Measurements from ENCODE around the gene NPAS1. TPM values are rescaled to one million over a fixed set of nuclear protein-coding genes. Genes with fewer than 3 reads are reported as not detected.

NPAS1 gene
- total and polyA plus RNA-seq, 2 of the 13 experiments (the other 11 are each of a cell fraction or from before 2014, with no cell fraction given) = 0.35 to 2.9 TPM

GRCh38 chr19:47037766-47038165, 18.1 kb downstream of the NPAS1 start:
- BruUV-seq (replicated peaks) = no TSS peak
- H3K79me2 ChIP-seq (ENCODE audit: insufficient read depth, low read length) = no peaks in the 10 kb centered on the region
- H3K4me2 ChIP-seq (ENCODE audit: low read depth, low read length) = no peak overlapping the region
- H3K4me3 ChIP-seq (replicated peaks in 1 of 3; ENCODE audit: insufficient read depth in 1 of 3, low read depth in 2 of 3, low read length in 3 of 3) = no peak overlapping the region
- H4K20me1 ChIP-seq (ENCODE audit: insufficient read depth, low read length) = no peaks in the 10 kb centered on the region
- no peaks in the 10 kb centered on the region for H3K27me3 ChIP-seq (ENCODE audit: control insufficient read depth in 1 of 2, insufficient read depth in 2 of 2, low read length in 2 of 2)
- ATAC-seq (no peak), DNase-seq (ENCODE audit: low spot score) (no peak), FAIRE-seq (no peak)
- no peak for TF ChIP-seq ZNF276 (CRISPR knock-in tag; IDR thresholded peaks at IDR 0.05; ENCODE audit: low read depth)
- no peak for TF ChIP-seq KLF15 (CRISPR knock-in tag; IDR thresholded peaks at IDR 0.05; ENCODE audit: borderline replicate concordance)
- TF ChIP-seq ZNF768 (CRISPR knock-in tag; IDR thresholded peaks at IDR 0.05) = no peak
- TF ChIP-seq ZBTB21 (CRISPR knock-in tag; IDR thresholded peaks at IDR 0.05) = no peak
- no peak for TF ChIP-seq ZNF746 (CRISPR knock-in tag; IDR thresholded peaks at IDR 0.05)
- no peak for TF ChIP-seq ZNF547 (CRISPR knock-in tag; IDR thresholded peaks at IDR 0.05)
- no peak for TF ChIP-seq POLR2G (IDR thresholded peaks at IDR 0.05; ENCODE audit: low read depth, low read length)
- TF ChIP-seq SNAI1 (CRISPR knock-in tag; IDR thresholded peaks at IDR 0.05; ENCODE audit: borderline replicate concordance) = no peak
- H3K9ac ChIP-seq (ENCODE audit: insufficient read depth, low read depth, low read length) = no peak overlapping the region
- H2AFZ ChIP-seq (ENCODE audit: low read length) = no peak overlapping the region
- WGBS (ENCODE audit: low lambda C conversion rate) = 80% methylated on average over 1 of the region's 1 CpG
- H3K36me3 ChIP-seq (replicated peaks in 1 of 2; ENCODE audit: control insufficient read depth in 1 of 2, insufficient read depth in 2 of 2, low read length in 2 of 2) = no peaks in the 10 kb centered on the region
- in situ Hi-C loops (cut with HindIII; ENCODE audit: extremely low pct_ligation_motif_present, low pct_unique_long_range_greater_than_20kb) = no loop called here
- H3K4me1 ChIP-seq (ENCODE audit: insufficient read depth, low read length) = peaks cover 29% of the 10 kb centered on the region
- POLR2A ChIA-PET = interaction anchor here (0.6 to 0.7 kb wide), 2 partner anchors 58 to 280 kb away, joined by 3 read pairs; no protein-coding TSS in a partner anchor
- no peaks in the 10 kb centered on the region for H3K9me3 ChIP-seq (ENCODE audit: low read length)
- CTCF ChIA-PET (ENCODE audit: low intra/inter-chr PET ratio, low total read pairs) = no interaction called here
- no peak overlapping the region for H3K27ac ChIP-seq (ENCODE audit: extremely low read length, insufficient read depth, low read length)
- intact Hi-C loops (cut with micrococcal nuclease; ENCODE audit: unreplicated experiment) = no loop called here
